ENCODE results near the gene ADCY7. TPM values are rescaled to one million over a fixed set of nuclear protein-coding genes. Genes with fewer than 3 reads are reported as not detected.
A peak's percentile ranks its signal among the peaks of the same experiment; 100 is the strongest.

Gene ADCY7
- total and polyA plus RNA-seq, 2 experiments from 2014 or later, result 3.9 to 4.4 TPM

DNA sequence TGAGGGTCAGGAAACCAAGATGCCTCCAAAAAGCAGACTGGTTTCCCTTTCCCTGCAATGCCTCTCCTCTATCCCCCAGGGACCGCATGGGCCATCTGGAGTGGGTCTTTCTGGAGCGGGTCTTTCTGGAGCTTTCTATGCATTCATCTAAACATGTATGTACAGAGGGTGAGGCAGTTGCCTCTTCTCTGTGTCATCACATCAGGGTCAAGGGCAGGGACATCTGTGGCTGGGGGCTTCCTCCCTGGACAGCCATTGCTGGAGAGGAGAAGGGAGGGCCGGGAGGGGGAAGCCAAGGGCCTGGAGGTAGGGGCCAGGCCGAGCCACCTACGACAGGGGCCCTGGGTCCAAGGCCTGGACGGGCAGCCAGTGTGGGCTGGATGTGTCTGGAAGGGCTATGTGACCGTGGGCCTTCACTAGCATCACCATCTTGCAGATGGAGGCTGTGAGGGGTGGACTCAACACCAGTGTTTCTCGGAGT, 840 bp downstream of the ADCY7 start:
- H3K79me2 ChIP-seq, result no peaks in the 10 kb centered on the region

DNA sequence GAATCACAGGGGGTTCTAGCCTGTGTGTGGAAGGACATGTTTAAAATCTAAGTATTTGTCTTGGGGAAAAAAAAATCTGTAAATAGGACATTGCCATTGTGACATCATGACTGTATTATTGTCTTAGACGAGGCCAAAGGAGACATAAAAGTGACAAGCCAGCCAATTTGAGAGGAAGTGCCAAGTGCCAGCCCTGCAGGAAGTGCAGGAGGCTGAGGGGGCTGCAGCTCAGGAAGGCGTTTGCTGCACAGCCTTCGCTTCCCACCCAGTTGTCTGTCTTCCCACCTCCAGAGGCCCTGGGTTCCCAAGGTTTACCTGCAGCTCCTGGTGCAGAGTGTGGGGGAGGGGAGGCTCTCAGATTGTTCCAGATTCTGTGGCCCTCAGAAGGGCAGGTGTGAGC, 1.3 kb downstream of the ADCY7 start:
- Histone ChIP-seq H3K79me2 (no peaks in the 10 kb centered on the region), H3K27me3 (no peaks in the 10 kb centered on the region), H3K9me3 (ENCODE audit: low read depth) (no peaks in the 10 kb centered on the region), H2AFZ (no peak overlapping the region), H3K4me1 (ENCODE audit: insufficient read depth) (peaks cover 25% of the 10 kb centered on the region), H4K20me1 (ENCODE audit: insufficient read depth, poor library complexity, severe bottlenecking) (no peaks in the 10 kb centered on the region), H3K36me3 (replicated peaks; ENCODE audit: insufficient read depth, low read depth) (no peaks in the 10 kb centered on the region), H3K9me2 (replicated peaks; ENCODE audit: insufficient read depth) (no peaks in the 10 kb centered on the region), H3K4me2 (no peak overlapping the region), H3K27ac (no peak overlapping the region), H3K4me3 (no peak overlapping the region)
- whole genome bisulfite sequencing (ENCODE audit: low lambda C conversion rate, missing lambda C conversion rate), result 90% methylated on average over 3 of the region's 3 CpGs
- DNase-seq (ENCODE audit: low spot score), result no peak
- TF ChIP-seq EZH2 (IDR thresholded peaks at IDR 0.05; ENCODE audit: borderline replicate concordance), result no peak
- TF ChIP-seq EZH2phosphoT487 (IDR thresholded peaks at IDR 0.05; ENCODE audit: low read depth, severe bottlenecking, unreplicated experiment), result no peak
- TF ChIP-seq CTCF (IDR thresholded peaks at IDR 0.05; ENCODE audit: poor library complexity), result no peak

More for the DNA sequence above, 840 bp downstream of the ADCY7 start:
- Histone ChIP-seq H3K4me3 (no peak overlapping the region), H4K20me1 (ENCODE audit: insufficient read depth, poor library complexity, severe bottlenecking) (no peaks in the 10 kb centered on the region), H3K4me2 (peak overlapping the region; percentile 73), H2AFZ (peak overlapping the region; percentile 80), H3K27ac (peak overlapping the region; percentile 85), H3K4me1 (ENCODE audit: insufficient read depth) (peaks cover 25% of the 10 kb centered on the region), H3K27me3 (no peaks in the 10 kb centered on the region), H3K36me3 (replicated peaks; ENCODE audit: insufficient read depth, low read depth) (no peaks in the 10 kb centered on the region), H3K9me3 (ENCODE audit: low read depth) (no peaks in the 10 kb centered on the region), H3K9me2 (replicated peaks; ENCODE audit: insufficient read depth) (no peaks in the 10 kb centered on the region)
- TF ChIP-seq CTCF (IDR thresholded peaks at IDR 0.05; ENCODE audit: poor library complexity), result no peak
- TF ChIP-seq EZH2 (IDR thresholded peaks at IDR 0.05; ENCODE audit: borderline replicate concordance), result no peak
- no peak for TF ChIP-seq EZH2phosphoT487 (IDR thresholded peaks at IDR 0.05; ENCODE audit: low read depth, severe bottlenecking, unreplicated experiment)
- 90% methylated on average over 5 of the region's 8 CpGs for WGBS (ENCODE audit: low lambda C conversion rate, missing lambda C conversion rate)
- no peak for DNase-seq (ENCODE audit: low spot score)

DNA sequence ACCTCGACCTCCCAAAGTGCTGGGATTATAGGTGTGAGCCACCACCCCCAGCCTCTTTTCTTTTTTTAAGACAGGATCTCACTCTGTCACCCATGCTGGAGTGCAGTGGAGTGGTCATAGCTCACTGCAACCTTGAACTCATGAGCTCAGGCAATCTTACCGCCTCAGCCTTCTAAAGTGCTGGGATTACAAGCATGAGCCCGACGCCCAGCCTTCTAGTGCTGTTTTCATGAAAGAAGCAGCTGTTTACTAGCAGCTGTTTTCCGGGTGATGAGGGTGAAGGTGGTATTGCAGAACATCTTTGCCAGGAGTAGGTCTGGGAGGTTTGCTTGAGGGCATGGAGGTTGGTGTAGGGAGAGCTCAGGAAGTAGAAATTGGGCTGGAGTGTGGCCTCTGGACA, 2.0 kb downstream of the ADCY7 start:
- WGBS (ENCODE audit: low lambda C conversion rate, missing lambda C conversion rate), result 88% methylated on average over 5 of the region's 5 CpGs
- H3K27ac ChIP-seq, result no peak overlapping the region

More for the DNA sequence above, 2.0 kb downstream of the ADCY7 start:
- Histone ChIP-seq H3K9me3 (ENCODE audit: low read depth) (no peaks in the 10 kb centered on the region), H3K4me1 (ENCODE audit: insufficient read depth) (peaks cover 20% of the 10 kb centered on the region), H3K9me2 (replicated peaks; ENCODE audit: insufficient read depth) (no peaks in the 10 kb centered on the region), H3K4me2 (no peak overlapping the region), H3K4me3 (no peak overlapping the region), H2AFZ (no peak overlapping the region), H3K27me3 (no peaks in the 10 kb centered on the region), H3K79me2 (no peaks in the 10 kb centered on the region), H4K20me1 (ENCODE audit: insufficient read depth, poor library complexity, severe bottlenecking) (no peaks in the 10 kb centered on the region), H3K36me3 (replicated peaks; ENCODE audit: insufficient read depth, low read depth) (no peaks in the 10 kb centered on the region)
- TF ChIP-seq EZH2 (IDR thresholded peaks at IDR 0.05; ENCODE audit: borderline replicate concordance), result no peak
- no peak for TF ChIP-seq EZH2phosphoT487 (IDR thresholded peaks at IDR 0.05; ENCODE audit: low read depth, severe bottlenecking, unreplicated experiment)
- TF ChIP-seq CTCF (IDR thresholded peaks at IDR 0.05; ENCODE audit: poor library complexity), result no peak
- no peak for DNase-seq (ENCODE audit: low spot score)
